ENCODE data around the gene TMEM86A.

The TMEM86A gene

GRCh38 chr11:18727479-18728236 is 29.1 kb downstream of the TMEM86A start:
- peak; percentile 28 for DNase-seq

GRCh38 chr11:18728658-18729057 is 30.1 kb downstream of the TMEM86A start:
- no peak for DNase-seq

DNA sequence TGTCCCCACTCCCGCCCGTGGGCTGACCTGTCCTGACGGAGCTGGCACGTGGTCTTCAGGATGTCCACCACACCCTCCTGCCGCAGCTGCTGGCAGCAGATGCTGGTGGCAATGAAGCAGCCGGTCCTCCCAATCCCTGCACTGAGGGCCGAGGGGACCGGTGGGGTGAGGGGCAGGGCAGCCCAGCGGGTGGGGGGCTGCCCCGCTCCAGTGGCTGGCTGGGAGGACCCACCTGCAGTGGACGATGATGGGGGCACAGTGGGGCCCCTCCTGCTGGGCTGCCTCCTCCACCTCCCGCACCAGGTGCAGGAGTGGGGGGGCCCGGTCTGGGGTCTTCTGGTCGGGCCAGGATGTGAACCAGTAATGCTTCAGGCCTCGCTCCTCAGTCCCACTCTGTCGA is 30.8 kb downstream of the TMEM86A start:
- no peak for DNase-seq

DNA sequence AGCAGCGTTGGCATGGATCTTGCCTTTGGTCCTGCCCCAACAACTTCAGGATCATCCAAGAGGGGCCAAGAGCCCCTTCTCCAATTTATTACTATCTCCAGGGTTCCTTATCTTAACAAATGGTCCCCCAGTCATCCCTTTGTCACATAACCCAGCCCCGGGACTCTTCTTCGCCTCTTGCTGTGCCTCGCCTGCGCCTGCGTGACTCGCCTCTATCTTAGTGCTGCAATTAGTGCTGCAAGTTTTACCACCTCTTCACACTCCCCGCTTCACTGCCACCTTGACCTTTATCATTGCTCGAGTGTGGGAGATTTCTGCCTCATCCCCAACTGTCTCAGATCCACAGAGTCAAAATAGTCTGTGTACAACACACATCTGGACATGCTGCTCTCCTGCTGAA is 31.4 kb downstream of the TMEM86A start:
- no peak for DNase-seq

GRCh38 chr11:18731441-18731840 is 32.9 kb downstream of the TMEM86A start:
- no peak for DNase-seq

- peak; percentile 53 for DNase-seq
These were observed 33.6 kb downstream of the TMEM86A start for GRCh38 chr11:18731949-18732821.

DNA sequence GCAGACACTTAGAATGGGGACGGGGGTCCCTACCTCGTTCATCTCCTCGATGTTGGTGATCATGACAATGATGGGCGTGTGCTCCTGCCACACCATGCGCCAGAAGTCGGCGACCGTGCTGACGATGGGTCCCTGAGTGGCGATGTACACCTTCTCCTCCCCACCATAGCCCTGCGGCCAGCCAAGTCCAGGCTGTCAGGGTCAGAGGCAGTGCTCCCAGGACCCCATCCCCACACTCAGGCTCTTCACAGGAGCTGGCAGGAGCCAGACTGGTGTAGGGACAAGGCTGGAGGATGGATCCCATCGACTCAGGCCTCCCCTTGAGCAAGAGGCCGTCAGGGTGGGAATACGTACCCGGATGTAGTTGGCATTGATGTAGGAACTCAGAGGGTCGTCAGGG is 34.6 kb downstream of the TMEM86A start:
- no peak for DNase-seq

GRCh38 chr11:18736590-18737148 is 38.1 kb downstream of the TMEM86A start:
- no peak for DNase-seq

DNA sequence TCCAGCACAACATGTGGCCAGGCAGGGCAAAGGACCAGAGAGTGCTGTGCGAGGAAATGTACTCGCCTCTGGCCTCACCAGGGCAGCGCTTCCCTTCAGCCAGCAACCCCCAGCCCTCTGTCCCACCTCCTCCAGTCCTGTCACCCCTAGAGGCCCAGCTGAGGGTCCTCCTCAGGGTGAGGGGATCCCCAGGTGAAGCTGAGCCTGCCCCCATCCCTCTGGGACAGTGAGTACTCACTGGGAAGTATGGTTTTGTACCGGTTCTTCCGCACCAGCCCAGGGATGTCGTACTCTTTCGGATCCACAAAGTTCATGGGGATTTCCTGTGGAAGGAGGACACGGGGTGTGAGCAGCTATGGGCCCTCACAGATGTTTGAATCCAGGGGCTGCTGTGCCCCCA is 39.1 kb downstream of the TMEM86A start:
- DNase-seq: no peak

DNA sequence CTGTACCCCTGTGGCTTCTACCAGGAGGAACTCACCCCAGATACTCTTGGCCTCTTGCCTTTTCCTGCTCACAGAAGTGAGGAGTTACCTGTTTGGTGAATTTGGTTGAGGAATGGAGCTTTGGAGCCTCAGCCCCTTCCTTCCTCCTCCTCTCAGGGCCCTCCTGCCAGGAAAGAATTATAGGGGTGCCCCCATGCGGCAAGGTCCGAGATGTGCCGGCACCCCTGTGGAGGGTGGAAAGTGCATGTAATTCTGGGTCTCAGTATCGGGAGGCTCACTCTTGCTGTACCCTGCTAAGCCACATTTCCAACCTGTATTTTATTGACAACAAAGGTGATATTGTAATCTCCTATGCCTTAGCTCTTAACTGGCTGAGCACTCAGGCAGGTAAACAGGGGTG is 41.1 kb downstream of the TMEM86A start:
- DNase-seq: no peak

GRCh38 chr11:18741783-18742182 is 43.2 kb downstream of the TMEM86A start:
- DNase-seq: no peak

DNA sequence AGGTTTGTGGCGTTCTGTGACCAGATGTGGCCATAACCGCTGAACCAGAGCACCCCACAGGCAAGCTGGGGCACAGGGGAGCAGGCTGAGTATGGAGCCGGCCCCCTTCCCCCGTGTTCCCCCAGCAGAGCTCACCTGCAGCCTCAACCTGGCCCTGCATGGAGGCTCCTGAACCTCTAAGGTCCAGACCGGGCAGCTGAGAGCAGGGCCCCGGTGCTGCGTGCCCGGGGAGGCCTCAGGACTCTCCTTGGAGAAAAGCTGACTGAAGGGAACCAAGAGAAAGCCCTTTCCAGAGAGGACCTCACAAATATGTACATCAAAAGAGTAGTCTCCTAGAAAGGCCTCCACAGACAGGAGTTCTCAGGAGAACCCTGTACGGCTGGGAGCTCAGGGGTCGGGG is 44.8 kb downstream of the TMEM86A start:
- DNase-seq: no peak

DNA sequence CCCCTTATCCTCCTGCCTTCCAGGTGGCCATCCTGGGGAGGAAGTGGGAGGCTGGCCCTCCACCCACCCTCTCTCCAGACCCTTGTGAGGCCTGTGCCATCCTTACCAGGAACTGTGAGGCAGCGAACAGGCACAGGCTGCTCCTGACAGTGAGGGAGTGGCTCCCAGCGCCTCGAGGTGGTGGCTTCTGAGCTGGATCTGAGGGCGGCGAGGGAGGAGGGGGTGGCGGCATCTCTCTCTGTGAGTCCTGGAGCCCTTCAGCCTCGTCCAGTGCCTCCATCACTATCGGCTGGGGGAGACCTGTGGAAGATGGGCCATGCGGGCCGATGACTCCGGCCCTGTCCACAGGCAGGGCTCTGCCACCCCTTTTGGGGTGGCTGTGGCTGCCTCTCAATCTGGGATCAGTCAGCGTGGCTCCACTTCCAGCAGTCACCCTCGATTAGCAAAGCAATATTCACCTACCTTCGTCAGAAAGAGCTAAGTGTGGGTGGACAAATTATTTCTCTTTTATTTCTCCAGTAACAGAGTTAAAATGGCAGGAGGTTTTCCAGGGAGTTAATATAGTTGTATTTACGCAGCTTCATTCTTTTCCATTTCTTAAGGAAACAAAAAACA is 45.4 kb downstream of the TMEM86A start:
- no peak for DNase-seq

DNA sequence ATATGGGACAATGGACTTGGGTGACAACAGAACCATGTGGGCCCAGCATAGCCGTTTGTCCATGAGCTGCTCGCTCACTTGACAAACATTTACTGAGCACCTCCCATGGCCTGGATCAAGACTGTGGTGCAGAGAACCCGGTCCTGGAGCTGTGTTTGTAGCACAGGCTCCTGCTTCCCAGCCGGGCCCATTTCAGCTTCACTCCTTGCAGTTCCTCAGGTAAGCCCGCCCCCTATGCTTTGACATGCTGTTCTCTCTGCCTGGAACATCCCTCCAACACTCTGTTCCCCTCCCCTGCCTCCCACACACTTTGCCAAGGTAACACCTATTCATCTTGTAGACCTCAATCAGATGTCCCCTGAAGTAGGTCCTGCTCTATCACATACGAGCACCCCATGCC is 46.7 kb downstream of the TMEM86A start:
- no peak for DNase-seq

DNA sequence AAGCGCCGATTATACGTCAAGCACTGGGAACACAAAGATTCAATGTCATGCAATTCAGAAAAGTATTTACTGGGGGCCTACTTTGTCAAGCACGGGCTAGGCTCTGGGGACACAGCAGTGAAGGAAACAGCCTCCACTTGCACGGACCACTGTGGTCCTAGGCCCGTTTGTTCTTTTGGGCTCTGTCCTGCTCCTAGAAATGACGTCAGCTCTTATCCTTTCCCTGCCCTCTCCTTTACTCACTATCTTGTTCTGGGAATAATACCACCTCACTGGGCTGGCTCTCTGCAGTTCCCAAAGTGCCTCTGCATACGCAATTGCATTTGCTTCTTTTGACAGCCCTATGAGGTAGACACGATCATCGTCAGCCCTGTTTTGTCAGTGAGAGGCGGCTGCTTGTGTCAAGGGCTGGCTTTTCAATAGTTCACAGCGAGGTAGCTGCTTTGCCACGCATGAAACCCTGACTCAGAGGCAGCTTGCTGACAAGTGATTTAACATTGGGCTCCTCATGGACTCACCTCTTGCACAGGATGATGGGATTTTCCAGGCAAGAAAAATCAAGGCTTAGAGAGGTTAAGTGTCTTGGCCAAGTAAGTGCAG is 50.3 kb downstream of the TMEM86A start:
- no peak for DNase-seq

DNA sequence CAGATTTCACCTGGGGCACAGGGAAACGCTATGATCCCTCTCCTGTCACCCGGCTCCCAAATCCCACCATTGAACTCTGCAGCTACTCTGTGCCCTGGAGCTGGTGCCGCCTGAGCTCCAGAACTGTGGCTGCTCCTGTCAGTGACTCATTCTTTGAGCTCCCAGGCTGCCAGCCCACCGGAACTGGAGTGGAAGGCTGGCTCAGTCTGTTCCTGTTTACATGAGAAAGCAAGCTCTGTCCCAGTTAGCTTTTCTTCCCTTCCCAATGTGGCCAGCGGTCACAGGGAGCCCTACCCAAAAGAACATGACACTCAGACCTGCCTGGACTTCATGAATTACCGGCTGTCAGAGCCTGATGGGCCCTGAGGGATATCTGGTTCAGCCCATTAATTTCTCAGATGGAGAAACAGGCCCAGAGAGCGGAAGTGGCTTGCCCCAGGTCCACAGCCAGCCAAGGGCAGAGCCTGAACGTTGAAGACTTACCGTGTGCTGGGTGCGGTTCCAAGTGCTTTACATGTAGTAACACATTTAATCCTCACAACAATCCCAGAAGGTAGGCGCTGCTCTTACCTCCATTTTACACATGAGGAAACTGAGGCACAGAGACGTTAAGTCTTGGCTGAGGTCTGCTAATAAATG is 51.2 kb downstream of the TMEM86A start:
- no peak for DNase-seq

- no peak for DNase-seq
These were observed 52.4 kb downstream of the TMEM86A start for GRCh38 chr11:18750944-18751343.

GRCh38 chr11:18752502-18752901 is 53.9 kb downstream of the TMEM86A start:
- DNase-seq: no peak

GRCh38 chr11:18754308-18754707 is 55.7 kb downstream of the TMEM86A start:
- DNase-seq: no peak
